CD1c-positive myeloid dendritic cell (primary cell): Measurements from ENCODE around the gene MCCC2.
"Not testable (repeated sequence)": the region's sequence is repeated elsewhere in the genome, so short reads cannot be mapped to it uniquely, and the experiment has no call there.

Experiments
- DNase-seq: peaks from one replicate; pipeline ENCODE4 v3.0.0-alpha.2; 2016; ENCODE audit errors: extremely low spot score

The MCCC2 gene

DNA sequence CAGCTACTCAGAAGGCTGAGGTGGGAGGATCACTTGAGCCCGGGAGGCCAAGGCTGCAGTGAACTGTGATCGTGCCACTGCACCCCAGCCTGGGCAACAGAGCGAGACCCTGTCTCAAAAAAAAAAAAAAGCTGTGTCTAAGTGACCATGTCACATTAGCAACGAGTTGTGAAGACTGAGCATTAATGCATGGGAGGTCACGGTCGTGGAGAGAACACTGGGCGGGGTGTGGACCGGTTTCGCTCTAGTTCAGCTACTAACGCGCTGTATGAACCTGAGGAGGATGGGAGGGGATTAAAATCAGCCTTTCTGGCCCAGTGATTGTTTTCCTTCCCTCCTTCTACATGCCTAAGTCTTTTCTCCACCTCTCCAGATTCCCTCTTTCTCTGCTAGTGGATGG lies 75.2 kb downstream of the MCCC2 start:
- no peak for DNase-seq

GRCh38 chr5:71663191-71663969 lies 76.2 kb downstream of the MCCC2 start:
- no peak for DNase-seq

- not testable (repeated sequence) for DNase-seq
These were observed 77.5 kb downstream of the MCCC2 start for GRCh38 chr5:71664615-71665014.

GRCh38 chr5:71666321-71666720 lies 79.2 kb downstream of the MCCC2 start:
- DNase-seq: no peak

DNA sequence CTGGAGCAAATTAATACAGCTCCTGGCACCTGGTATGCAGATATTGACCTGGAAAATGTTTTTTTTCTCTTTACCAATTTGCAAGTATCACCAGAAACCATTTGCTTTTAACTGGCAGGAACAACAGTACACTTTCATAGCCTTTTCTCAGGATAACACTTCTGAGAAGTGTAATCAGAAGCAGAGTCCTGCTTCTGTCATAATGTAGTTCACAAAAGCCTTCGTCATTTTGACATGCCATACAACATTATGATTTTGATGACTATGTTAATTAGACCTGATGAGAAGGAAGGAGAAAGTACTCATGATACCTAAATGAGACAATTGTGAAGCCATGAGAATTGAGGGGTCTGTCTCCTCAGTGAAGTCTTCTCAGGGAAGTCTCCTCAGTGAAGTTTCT lies 90.8 kb downstream of the MCCC2 start:
- DNase-seq: no peak

GRCh38 chr5:71679714-71680113 lies 92.6 kb downstream of the MCCC2 start:
- no peak for DNase-seq

- DNase-seq: no peak
These were observed 93.4 kb downstream of the MCCC2 start for GRCh38 chr5:71680510-71680909.

GRCh38 chr5:71681296-71681695 lies 94.2 kb downstream of the MCCC2 start:
- DNase-seq: no peak

- no peak for DNase-seq
These were observed 97.2 kb downstream of the MCCC2 start for GRCh38 chr5:71684309-71684708.

DNA sequence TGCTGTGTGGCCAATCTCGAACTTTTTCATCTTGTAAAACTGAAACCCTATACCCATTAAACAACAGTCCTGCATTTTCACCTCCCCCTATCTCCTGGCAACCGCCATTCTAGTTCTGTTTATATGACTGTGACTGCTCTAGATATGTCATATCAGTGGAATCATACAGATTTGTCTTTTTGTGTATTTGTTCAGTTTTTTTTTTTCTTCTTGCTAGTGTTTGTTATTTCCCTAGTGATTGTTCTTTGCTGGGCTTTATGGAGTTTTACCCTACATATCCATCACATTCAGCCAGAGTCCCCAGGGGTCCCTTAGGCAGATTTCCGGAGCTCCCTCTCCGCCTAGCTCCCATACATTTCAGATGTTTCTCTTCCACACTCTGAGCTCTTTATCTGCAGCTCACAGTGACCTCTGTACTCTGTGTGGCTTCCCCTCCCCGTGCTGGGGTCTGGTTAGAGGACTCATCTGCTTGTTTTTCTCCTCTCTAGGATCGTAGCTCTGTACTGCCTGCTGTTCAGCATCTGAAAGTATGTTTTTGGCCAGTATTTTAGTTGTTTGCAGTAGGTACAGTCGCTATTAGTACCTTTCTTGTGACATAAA lies 106.8 kb downstream of the MCCC2 start:
- DNase-seq: no peak

- no peak for DNase-seq
These were observed 107.9 kb downstream of the MCCC2 start for GRCh38 chr5:71695071-71695470.

DNA sequence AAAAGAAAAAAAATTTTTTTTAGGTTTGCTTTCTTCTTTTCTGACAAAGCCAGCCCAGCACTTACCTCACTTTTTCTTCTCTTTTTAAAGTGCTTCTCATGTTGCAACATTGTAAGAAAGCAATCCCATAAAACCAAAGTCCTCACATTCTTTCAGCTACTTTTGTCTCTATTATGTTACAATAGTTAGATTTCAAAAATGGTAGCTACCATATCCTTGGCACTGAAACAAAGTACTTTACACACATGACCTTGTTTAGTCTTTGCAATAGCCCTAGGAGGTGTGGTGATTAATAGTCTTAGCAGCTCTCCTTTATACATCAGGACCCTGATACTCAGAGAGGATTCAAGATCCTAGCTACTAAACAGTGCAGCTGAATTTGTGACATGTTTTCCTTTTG lies 108.5 kb downstream of the MCCC2 start:
- no peak for DNase-seq

DNA sequence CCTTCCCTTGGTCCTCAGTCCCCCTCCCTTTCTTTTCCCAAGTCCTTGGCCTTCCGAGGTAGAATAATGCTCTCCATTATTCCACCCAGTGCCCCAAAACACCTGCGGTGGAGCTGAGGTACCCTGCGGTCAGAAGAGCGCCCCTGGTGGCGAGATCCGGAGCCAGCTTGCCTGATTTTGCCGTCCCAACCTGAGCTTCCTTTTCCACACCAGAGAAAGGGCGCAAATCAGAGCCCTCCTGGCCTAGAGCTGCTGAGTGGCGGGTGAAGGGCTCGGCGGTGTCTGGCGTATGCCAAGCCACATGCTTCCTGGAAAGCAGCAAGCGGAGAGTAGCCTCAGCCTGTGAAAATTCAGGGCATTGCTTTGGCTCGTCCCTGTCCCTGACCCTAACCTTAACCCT lies 110.8 kb downstream of the MCCC2 start:
- DNase-seq: no peak

DNA sequence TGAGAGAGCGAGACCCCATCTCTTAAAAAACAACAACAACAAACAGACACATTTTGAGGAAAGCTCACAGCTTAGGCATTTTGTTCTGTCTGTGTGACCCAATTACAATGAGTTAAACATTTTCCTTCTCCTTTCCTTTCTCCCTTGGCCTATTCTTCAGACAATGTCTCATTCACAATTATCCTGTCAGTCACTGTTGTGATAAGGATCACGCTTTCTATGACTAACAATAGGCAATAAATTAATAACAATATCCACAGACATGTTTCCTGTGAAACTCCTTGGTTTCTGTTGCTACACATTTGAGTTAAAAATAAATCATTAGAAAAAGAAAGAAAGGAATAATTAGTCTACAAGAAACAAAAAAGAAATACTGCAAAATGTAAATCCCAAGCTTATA lies 112.1 kb downstream of the MCCC2 start:
- no peak for DNase-seq

DNA sequence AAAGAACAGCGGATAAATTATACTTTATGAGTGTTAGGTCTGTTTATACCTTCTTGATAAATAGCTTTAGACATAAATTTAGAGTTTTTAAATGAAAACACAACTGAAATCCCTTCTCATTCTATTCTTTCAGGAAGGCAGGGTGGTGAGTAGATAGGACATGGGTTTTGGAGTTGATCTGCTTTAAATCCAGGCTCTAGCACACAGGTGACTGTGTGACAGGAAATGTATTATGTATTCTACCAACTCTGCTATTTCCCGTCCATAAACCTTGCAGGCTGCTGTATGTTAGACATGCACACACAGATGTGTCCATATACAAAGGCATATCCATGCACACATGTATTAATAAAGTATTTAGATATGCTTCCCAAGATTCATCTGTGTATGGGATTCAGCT lies 112.6 kb downstream of the MCCC2 start:
- DNase-seq: no peak

DNA sequence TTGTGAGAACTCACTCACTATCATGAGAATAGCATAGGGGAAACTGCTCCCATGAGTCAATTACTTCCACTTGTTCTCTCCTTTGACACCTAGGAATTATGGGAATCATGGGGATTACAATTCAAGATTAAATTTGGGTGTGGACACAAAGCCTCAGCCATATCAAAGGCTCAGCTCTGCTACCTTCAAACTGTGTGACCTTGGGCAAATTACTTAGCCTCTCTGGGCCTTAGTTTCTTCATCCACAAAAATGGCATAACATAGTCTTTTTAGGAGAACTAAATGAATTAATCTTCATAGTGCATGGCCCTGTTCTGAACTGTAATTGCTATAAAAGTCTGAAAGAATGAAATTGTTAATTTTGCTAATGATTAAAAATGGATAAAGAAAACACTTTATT lies 113.7 kb downstream of the MCCC2 start:
- DNase-seq: no peak

DNA sequence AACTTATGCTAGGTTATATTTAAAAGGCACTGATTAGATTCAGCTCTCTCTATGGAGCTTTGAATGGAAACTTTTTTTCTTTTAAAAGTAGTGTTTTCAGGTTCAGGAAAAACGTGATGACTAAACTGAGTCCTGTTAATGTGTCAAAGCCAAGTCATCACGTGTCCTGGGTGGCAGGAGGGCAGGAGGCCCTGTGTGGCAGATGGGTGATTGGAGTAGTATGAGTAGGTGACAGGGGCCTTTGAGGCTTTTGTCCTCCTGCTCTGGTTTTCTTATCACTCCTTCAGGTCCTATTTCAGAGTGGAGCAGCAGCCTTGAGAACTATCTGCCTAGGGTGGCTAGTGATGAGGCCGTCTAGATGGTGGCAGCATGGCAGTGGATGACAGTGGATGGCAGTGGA lies 114.3 kb downstream of the MCCC2 start:
- no peak for DNase-seq

DNA sequence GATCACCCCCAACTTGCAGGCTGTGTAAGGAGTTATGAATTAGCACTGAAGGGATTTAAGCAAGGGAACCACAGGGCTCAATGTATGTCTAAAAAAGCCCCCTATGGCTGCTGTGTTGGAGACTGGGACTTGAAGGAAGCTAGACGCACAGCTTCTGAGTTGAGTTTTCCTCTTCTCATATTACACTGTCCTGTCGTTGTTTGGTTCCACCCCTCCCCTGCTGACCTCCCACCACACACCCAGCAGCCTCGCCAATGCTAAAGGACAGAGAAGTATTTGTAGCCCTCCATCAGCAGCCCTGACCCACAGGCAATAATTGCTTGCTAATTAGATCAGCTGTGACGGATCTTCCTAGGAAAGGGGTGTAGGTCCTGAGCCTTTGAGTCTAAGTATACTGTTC lies 116.8 kb downstream of the MCCC2 start:
- DNase-seq: no peak

DNA sequence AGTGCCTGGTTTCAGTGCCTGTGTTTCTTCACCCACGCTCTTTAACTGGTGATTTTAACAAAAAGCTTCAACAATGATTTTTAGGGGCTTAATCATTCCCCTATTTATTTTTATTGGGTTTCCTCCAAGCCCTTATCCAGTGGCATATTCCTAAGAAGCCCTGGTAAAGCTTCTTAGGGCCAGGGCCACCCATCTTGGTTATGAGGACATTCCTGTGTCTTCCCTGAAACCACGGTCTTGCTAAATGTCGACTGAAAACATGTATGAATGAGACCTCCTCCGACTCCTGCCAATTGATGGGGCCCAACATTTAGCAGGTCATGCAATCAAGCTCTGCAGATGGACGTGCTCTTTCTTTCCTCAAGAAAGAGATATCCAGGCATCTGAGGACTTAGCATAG lies 118.3 kb downstream of the MCCC2 start:
- no peak for DNase-seq

- DNase-seq: no peak
These were observed 119.8 kb downstream of the MCCC2 start for GRCh38 chr5:71706906-71707305.
